GM18526 (cell line): Measurements from ENCODE around the gene ZDHHC7.
A peak's percentile ranks its signal among the peaks of the same experiment; 100 is the strongest.

Experiments used
- POLR2A ChIP-seq: IDR thresholded peaks from 3 replicates; pipeline ENCODE4 v1.6.1; 2011; ENCODE audit not compliant: insufficient read length; ENCODE audit errors: extremely low read depth

Gene ZDHHC7, protein sequence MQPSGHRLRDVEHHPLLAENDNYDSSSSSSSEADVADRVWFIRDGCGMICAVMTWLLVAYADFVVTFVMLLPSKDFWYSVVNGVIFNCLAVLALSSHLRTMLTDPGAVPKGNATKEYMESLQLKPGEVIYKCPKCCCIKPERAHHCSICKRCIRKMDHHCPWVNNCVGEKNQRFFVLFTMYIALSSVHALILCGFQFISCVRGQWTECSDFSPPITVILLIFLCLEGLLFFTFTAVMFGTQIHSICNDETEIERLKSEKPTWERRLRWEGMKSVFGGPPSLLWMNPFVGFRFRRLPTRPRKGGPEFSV

GRCh38 chr16:85010931-85011845 lies at the start of gene ZDHHC7:
Gene ZDHHC7 (minus strand): TSS chr16:85011535. CDS start chr16:84990618, 20,917 bp downstream.
- peak; percentile 92 for TF ChIP-seq POLR2A

DNA sequence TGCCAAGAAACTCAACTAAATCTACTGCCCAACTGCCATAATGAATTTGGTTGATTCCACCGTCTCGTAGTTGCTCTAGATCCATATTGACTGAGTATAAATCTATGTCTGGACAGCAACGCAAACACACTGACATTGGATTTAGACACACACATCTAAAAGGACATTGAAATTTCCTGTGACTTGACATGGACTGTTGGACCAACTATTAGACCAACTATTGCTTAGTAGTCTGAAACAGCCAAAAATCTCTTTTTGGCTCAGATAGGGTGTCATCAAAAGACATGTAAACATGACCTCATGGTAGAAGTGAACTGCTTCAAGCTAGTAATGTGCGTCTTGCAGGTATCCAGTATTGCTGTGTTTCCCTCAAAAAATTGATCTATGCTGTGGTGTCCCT lies 47.6 kb upstream of the ZDHHC7 start:
- no peak for TF ChIP-seq POLR2A

GRCh38 chr16:85057948-85058347 lies 46.6 kb upstream of the ZDHHC7 start:
- TF ChIP-seq POLR2A = no peak

DNA sequence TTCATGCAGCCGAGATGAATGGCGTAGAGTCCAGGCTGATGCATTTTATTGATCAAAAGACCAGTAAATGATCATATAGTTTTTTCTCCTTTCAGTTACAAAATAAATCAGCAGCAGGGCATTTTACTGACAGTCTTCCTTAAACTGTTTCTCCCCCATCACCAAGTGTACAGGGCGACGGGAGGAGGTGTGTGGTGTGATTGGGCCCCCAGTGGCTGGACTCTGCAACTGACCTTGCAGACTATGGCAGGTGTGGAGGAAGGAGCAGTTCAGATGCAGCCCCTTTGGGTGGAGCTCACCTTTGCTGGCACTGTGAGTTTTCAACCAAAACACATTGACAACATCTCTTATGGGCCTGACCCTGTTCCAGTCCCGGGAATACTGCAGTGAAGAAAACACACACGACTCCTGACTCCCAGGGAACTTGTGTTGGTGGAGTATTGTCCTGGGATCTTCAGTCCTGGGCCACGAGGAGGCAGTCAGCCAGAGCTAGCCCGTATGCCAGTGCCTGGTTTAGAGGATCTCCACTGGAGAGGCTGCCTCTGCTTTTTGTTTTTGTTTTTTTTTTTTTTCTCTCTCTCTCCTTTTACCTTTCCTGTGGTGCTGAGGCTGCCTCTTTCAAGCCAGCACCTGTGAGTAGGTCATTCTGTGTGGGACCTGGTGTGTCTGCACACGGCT lies 46.0 kb upstream of the ZDHHC7 start:
- no peak for TF ChIP-seq POLR2A

DNA sequence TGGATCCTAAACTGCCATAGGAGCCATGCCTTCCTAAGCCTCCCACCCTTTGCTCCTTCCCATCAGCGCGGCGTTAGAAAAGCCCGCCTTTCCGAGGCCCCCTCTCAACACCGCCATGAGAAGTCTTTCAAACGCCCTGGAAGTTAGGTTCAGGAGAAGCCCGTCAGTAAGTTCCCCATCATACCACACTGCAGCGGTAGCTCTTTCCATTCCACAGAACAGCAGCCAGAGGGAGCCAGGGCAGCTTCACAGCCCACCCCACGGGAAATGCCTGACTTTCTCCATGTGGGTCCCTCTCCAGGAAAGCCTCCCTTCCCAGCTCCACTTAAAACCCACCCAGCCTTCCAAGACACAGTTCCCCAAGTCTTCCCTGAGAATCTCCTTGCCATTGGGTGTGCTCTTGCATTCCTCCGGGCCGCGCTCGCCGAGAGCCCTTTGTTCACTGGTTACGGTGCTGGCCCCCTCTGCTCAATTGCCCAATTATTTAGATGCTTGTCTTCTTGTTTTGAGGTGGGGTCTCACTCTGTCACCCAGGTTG lies 44.9 kb upstream of the ZDHHC7 start:
- TF ChIP-seq POLR2A = no peak

- TF ChIP-seq POLR2A = no peak
Measured at GRCh38 chr16:85055493-85056210, 44.3 kb upstream of the ZDHHC7 start.

DNA sequence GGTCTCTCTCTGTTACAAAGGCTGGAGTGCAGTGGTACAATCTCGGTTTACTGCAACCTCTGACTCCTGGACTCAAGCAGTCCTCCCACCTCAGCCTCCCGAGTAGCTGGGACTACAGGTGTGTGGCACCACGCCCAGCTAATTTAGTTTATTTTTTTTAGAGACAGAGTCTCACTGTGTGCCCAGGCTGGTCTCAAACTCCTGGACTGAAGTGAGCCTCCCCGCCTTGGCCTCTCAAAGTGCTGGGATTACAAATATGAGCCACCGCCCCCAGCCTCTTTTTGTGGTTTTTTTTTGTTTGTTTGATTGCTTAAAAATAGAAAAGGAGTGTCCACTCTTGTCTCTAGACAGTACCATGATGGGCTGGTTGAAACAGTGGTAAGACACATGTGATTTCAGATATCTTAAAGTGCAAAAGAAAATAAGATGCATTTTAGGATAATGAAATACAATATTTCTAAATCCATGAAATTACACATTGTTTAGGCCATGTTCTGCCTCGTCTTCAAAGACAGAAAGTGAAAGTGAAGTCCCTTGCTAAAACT lies 43.7 kb upstream of the ZDHHC7 start:
- TF ChIP-seq POLR2A = no peak

DNA sequence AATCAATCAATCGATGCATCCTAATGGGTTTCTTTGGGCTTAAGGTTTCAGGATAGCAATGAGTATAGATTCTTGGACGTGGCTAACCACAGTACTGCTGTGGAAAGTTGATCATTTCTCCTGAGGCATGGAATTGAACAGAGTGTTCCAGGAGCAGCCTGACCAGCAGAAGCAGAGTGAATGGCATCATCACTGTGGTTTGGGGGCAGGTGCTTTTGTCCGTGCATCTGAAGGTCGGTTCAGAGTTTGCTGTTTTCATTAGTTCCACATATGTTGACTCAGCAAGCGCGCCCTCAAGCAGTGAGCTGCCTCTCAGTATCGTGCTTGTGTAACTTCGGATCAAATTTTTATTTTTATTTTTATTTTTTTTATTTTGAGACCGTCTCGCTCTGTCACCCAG lies 41.2 kb upstream of the ZDHHC7 start:
- TF ChIP-seq POLR2A = no peak

DNA sequence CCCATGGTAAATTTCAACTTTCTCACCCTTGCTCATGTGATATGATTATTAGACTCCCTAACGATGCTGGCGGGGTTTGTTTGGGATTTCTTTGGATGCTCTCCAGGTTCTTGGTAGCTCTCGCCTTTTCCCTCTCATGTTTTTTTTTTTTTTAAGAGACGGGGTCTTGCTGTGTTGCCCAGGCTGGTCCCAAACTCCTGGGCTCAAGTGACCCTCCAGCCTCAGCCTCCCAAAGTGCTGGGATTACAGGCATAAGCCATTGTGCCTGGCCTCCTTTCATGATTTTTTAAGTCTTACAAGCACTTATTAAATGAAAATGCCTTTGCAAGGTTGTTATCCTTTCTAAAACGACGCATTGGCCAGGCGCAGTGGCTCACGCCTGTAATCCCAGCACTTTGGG lies 40.3 kb upstream of the ZDHHC7 start:
- no peak for TF ChIP-seq POLR2A

GRCh38 chr16:85051067-85051581 lies 39.8 kb upstream of the ZDHHC7 start:
- no peak for TF ChIP-seq POLR2A

- no peak for TF ChIP-seq POLR2A
Measured at GRCh38 chr16:85049706-85050305, 38.5 kb upstream of the ZDHHC7 start.

DNA sequence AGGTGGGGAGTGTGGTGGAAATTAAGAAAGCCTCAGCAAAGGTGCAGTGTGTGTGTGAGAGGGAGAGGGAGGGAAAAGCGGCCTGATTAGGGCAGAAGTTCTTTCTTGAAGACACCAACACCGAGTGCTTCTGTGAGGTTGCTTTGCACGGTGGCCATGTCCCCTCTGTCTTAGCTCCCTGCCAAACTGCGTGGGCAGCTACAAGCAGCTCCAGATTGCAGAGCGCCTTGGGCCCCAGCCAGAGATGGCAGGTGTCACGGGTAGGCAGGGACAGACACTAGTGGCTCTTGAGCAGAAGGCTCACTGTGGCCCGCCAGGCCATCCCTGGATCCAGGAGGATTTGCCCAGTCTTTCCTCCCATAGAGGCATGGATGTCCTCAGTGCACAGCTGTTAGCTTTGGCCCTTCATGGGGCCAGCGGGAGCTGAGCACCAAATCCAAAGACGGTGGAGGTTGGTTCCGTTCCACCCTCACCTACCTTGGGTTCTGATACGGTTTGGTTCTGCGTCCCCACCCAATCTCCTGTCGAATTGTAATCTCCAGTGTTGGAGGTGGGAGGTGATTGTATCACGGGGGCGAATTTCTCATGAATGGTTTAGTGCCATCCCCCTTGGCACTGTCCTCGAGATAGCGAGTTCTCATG lies 37.7 kb upstream of the ZDHHC7 start:
- no peak for TF ChIP-seq POLR2A

DNA sequence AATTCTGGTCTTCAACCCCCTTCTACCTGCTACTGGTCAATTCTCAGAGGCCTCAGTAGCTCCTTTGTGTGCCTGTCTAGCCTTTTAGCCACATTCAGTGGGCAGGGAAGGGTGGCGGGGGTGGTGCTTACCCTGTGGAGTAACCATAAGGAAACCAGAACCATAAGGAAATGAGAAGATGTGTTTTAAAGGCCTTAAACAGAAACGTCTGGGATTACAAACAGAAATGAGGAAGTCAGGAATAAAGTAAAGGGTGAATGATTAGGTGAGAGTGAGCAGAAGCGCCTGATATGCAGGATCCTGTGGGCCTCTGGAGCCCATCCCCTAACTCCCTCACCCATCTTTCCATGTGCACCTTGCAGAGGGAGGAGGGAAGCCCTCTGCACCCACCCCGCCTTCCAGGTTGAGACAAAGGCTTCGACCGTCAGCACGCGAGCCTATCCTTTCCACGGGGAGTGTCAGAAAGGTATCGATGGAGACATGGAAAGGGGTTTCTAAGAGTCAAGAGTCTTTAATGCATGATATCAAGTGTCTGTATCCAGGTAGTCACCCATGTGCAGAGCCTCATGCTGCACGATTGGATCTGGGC lies 36.6 kb upstream of the ZDHHC7 start:
- no peak for TF ChIP-seq POLR2A
